ENCODE measurements around the gene PPP1R9B.

DNA sequence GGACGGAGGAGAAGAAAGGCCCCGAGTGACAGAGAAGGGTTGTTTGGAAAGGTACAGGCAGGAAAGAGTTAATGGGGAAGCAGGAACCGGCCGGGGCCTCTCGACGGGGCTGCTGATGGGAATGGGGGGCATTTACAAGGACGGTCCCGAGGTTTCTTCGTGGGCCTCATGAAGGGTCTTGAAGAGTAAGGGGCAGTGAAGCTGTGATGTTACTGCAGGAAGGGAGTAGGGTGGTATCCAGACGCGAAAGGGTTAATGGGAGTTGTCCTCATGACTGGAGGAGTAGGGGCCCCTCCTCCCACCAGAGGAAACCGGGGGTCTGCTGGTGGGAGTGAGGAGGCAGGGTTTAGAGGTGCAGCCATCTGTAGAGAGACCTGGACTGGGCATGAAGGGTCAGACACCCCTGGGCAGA is 54.8 kb downstream of the PPP1R9B start:
- TF ChIP-seq EZH2 (IDR thresholded peaks at IDR 0.05; ENCODE audit: low read depth, low read length, severe bottlenecking), result no peak
- TF ChIP-seq, protein P1, sequence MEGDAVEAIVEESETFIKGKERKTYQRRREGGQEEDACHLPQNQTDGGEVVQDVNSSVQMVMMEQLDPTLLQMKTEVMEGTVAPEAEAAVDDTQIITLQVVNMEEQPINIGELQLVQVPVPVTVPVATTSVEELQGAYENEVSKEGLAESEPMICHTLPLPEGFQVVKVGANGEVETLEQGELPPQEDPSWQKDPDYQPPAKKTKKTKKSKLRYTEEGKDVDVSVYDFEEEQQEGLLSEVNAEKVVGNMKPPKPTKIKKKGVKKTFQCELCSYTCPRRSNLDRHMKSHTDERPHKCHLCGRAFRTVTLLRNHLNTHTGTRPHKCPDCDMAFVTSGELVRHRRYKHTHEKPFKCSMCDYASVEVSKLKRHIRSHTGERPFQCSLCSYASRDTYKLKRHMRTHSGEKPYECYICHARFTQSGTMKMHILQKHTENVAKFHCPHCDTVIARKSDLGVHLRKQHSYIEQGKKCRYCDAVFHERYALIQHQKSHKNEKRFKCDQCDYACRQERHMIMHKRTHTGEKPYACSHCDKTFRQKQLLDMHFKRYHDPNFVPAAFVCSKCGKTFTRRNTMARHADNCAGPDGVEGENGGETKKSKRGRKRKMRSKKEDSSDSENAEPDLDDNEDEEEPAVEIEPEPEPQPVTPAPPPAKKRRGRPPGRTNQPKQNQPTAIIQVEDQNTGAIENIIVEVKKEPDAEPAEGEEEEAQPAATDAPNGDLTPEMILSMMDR (IDR thresholded peaks at IDR 0.05; ENCODE audit: control extremely low read depth in 1 of 3, insufficient read depth in 1 of 3, low read depth in 1 of 3, low read length in 3 of 3), result no peak
